BJ (cell line): ENCODE data around the gene CCDC7. TPM values are rescaled to one million over a fixed set of nuclear protein-coding genes. Genes with fewer than 3 reads are reported as not detected.

Source experiments
- CTCF ChIA-PET: fragments of 350-600 bp; formaldehyde crosslinking; extraction: SDS; loops from one replicate; lab custom pipeline; 2021; ENCODE audit warnings: antibody characterized with exemption, inconsistent platforms; lab: Yijun Ruan, JAX
- POLR2A ChIA-PET: fragments of 300-600 bp; sonication (Branson Sonifier 250); formaldehyde crosslinking; extraction: SDS; loops from one replicate; lab custom pipeline; 2021; ENCODE audit warnings: antibody characterized with exemption; lab: Charles Lee
- DNase-seq: peaks from one replicate; pipeline ENCODE4 v3.0.0-alpha.2; 2011; ENCODE audit warnings: low read depth
- H3K27me3 ChIP-seq: 2 replicates; pipeline ENCODE4 v1.6.0; 2011; ENCODE audit warnings: low read length; ENCODE audit not compliant: control insufficient read depth, insufficient read depth
- H3K36me3 ChIP-seq: 2 replicates; pipeline ENCODE4 v1.5.1; 2011; ENCODE audit warnings: low read length; ENCODE audit not compliant: control insufficient read depth, insufficient read depth
- H3K4me3 ChIP-seq: 2 replicates; pipeline ENCODE4 v1.5.1; 2011; ENCODE audit warnings: low read depth, mild to moderate bottlenecking, control low read depth, low read length
- CTCF ChIP-seq: IDR thresholded peaks from 2 replicates; pipeline ENCODE4 v1.5.1; 2011; ENCODE audit warnings: low read depth, mild to moderate bottlenecking, control low read depth, inconsistent platforms, low read length, moderate library complexity; ENCODE audit not compliant: insufficient read depth
- polyA plus RNA-seq: library from polyadenylated mRNA; depleted of rRNA; stranded (reverse); fragments of >200 nt; gene quantifications from 2 replicates; pipeline ENCODE4 v1.2.3, GENCODE V29; 2011

The CCDC7 gene
- polyA plus RNA-seq, 1 experiment = 0.52 TPM

GRCh38 chr10:32878646-32879045 lies 432.7 kb downstream of the CCDC7 start:
- DNase-seq = no peak
- POLR2A ChIA-PET = no interaction called here
- CTCF ChIA-PET = interaction anchor here (0.9 kb wide), 1 partner anchor 48 kb away, joined by 3 read pairs; no protein-coding TSS in a partner anchor

GRCh38 chr10:32882076-32882475 lies 436.1 kb downstream of the CCDC7 start:
- Histone ChIP-seq H3K27me3 (no peaks in the 10 kb centered on the region), H3K36me3 (no peaks in the 10 kb centered on the region), H3K4me3 (no peak overlapping the region)
- ChIA-PET POLR2A (no interaction called here), CTCF (interaction anchor here (1.1 kb wide), 1 partner anchor 69 kb away, joined by 3 read pairs; no protein-coding TSS in a partner anchor)
- DNase-seq = no peak
- TF ChIP-seq CTCF = no peak

More at GRCh38 chr10:32878646-32879045, 432.7 kb downstream of the CCDC7 start:
- H3K36me3 ChIP-seq = no peaks in the 10 kb centered on the region
- H3K4me3 ChIP-seq = no peak overlapping the region
- no peaks in the 10 kb centered on the region for H3K27me3 ChIP-seq
- TF ChIP-seq CTCF = no peak

- no peak overlapping the region for H3K4me3 ChIP-seq
- no peak for DNase-seq
- ChIA-PET CTCF (no interaction called here), POLR2A (no interaction called here)
- no peak for TF ChIP-seq CTCF
- peaks cover 2% of the 10 kb centered on the region for H3K36me3 ChIP-seq
- H3K27me3 ChIP-seq = no peaks in the 10 kb centered on the region
These were observed 441.5 kb downstream of the CCDC7 start for GRCh38 chr10:32887481-32887880.

GRCh38 chr10:32888161-32888927 lies 442.4 kb downstream of the CCDC7 start:
- Histone ChIP-seq H3K36me3 (peaks cover 2% of the 10 kb centered on the region), H3K4me3 (no peak overlapping the region), H3K27me3 (no peaks in the 10 kb centered on the region)
- DNase-seq = no peak
- POLR2A ChIA-PET = no interaction called here
- CTCF ChIA-PET = no interaction called here
- no peak for TF ChIP-seq CTCF

GRCh38 chr10:32889631-32890212 lies 443.8 kb downstream of the CCDC7 start:
- no peak overlapping the region for H3K4me3 ChIP-seq
- TF ChIP-seq CTCF = no peak
- H3K27me3 ChIP-seq = no peaks in the 10 kb centered on the region
- peaks cover 2% of the 10 kb centered on the region for H3K36me3 ChIP-seq
- ChIA-PET CTCF (no interaction called here), POLR2A (no interaction called here)
- no peak for DNase-seq
